HG03108 (cell line): ENCODE results near the gene NRXN3.

Source experiments
- ATAC-seq: cut with Tn5 transposase; IDR thresholded peaks from one replicate; pipeline ENCODE4 v1.9.1; 2021; ENCODE audit warnings: moderate library complexity; ENCODE audit not compliant: unreplicated experiment

Gene NRXN3

GRCh38 chr14:79375356-79375755 is 1205.2 kb downstream of the NRXN3 start:
- ATAC-seq: no peak

- no peak for ATAC-seq
Observed at GRCh38 chr14:79376557-79376956, 1206.4 kb downstream of the NRXN3 start.

- ATAC-seq: no peak
Observed at GRCh38 chr14:79378020-79378419, 1207.8 kb downstream of the NRXN3 start.

GRCh38 chr14:79379266-79379665 is 1209.1 kb downstream of the NRXN3 start:
- ATAC-seq: no peak

- ATAC-seq: no peak
Observed at GRCh38 chr14:79383031-79383430, 1212.9 kb downstream of the NRXN3 start.

- ATAC-seq: no peak
Observed at GRCh38 chr14:79383475-79383874, 1213.3 kb downstream of the NRXN3 start.

- no peak for ATAC-seq
Observed at GRCh38 chr14:79395061-79395460, 1224.9 kb downstream of the NRXN3 start.

- ATAC-seq: no peak
Observed at GRCh38 chr14:79404874-79405511, 1234.8 kb downstream of the NRXN3 start.

GRCh38 chr14:79405512-79405910 is 1235.3 kb downstream of the NRXN3 start:
- no peak for ATAC-seq

- ATAC-seq: no peak
Observed at GRCh38 chr14:79407572-79407971, 1237.4 kb downstream of the NRXN3 start.

- ATAC-seq: no peak
Observed at GRCh38 chr14:79408696-79409095, 1238.5 kb downstream of the NRXN3 start.

- no peak for ATAC-seq
Observed at GRCh38 chr14:79411403-79412174, 1241.4 kb downstream of the NRXN3 start.

GRCh38 chr14:79412822-79413221 is 1242.6 kb downstream of the NRXN3 start:
- no peak for ATAC-seq

GRCh38 chr14:79413734-79414428 is 1243.7 kb downstream of the NRXN3 start:
- no peak for ATAC-seq

GRCh38 chr14:79415726-79416125 is 1245.6 kb downstream of the NRXN3 start:
- ATAC-seq: no peak

GRCh38 chr14:79417961-79418360 is 1247.8 kb downstream of the NRXN3 start:
- no peak for ATAC-seq

- no peak for ATAC-seq
Observed at GRCh38 chr14:79418649-79419415, 1248.7 kb downstream of the NRXN3 start.

GRCh38 chr14:79419571-79420327 is 1249.6 kb downstream of the NRXN3 start:
- ATAC-seq: no peak

GRCh38 chr14:79420725-79421124 is 1250.6 kb downstream of the NRXN3 start:
- ATAC-seq: no peak

GRCh38 chr14:79421811-79422210 is 1251.6 kb downstream of the NRXN3 start:
- no peak for ATAC-seq
